Fibroblast of skin of left quadriceps (primary cell): Measurements from ENCODE around the gene NME1.
A peak's percentile ranks its signal among the peaks of the same experiment; 100 is the strongest.
"Not testable (repeated sequence)": the region's sequence is repeated elsewhere in the genome, so short reads cannot be mapped to it uniquely, and the experiment has no call there.

Experiments used
- DNase-seq, 2 experiments: peaks; one replicate each; pipeline ENCODE4 v3.0.0-alpha.2; 2013; ENCODE audit warnings: low read depth in 2 of 2

Gene NME1

DNA sequence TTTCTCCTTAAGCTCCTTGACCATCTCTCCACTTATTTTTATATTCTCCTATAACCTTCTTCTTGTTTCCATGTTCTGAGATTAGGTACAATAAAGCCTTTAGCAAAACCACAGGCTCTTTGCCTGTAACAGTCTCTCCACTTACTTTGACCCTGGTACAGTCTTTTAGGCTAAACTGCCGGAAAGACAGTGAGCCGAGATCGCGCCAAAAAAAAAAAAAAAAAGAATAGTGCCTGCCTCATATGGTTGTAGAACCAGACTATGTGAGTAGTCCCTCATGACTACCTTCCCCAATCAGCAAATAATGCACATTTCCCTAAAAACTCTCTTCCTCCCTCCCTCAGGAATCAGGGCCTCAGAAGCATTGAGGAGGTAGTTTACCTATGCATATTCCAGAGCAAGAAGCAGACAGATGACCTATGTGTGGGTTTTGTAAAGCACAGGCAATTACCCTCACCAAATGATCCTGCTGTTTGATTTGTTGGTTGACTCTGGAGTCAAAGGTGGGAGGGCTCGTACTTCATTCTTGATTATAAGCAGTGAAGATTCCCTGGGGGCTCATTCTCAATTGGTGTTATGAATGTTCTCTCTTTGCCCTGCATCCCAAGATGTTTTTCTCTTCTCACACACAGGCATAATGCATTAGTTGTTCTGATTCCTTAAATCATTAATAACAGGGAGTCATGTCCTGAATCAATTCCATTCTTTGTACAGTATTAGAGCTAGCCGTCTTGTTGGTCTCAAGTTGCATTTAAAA lies 8.9 kb upstream of the NME1 start:
- no peak for DNase-seq

DNA sequence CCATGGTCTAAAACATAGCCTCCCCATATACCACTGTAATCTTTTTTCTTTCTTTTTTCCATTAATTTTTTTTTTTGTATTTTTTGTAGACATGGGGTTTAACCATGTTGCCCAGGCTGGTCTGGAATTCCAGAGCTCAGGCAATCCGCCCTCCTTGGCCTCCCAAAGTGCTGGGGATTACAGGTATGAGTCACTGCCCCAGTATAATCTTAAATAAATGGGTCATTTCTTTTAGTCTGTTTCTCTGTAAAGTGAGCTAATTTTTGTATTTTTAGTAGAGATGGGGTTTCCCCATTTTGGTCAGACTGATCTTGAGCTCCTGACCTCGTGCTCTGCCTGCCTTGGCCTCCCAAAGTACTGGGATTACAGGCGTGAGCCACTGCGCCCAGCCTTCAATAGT lies 5.7 kb upstream of the NME1 start:
- no peak for DNase-seq

DNA sequence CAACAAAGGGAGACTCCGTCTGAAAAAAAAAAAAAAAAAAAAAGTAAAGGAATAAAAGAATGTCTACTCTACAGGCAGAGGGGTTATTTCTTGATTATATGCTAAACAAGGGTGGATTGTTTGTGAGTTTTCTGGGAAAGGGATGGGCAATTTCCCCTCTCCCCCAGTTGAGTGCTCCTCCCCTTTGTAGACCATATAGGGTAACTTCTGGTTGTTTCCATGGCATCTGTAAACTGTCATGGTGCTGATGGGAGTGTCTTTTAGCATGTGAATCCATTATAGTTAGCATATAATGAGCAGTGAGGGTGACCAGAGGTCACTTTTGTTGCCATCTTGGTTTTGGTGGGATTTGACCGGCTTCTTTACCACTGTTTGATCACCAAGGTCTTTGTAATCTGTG lies 4.2 kb upstream of the NME1 start:
- no peak for DNase-seq

DNA sequence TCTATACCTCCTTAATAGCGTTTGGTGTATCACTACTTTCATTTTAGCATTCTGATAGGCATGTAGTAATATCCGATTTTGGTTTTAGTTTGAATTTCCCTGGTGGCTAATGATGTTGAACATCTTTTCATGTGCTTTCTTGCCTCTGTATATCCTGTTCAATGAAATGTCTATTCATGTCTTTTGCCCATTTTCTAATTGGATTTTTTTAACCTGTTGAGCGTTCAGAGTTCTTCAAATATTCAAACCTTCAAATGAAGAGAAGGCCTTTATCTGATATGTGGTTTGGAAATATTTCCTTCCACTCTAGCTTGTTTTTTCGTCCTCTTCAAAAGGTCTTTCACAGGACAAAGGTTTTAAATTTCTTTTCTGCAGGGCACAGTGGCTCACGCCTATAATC lies 2.4 kb upstream of the NME1 start:
- no peak for DNase-seq

GRCh38 chr17:51152766-51153209 lies 571 bp upstream of the NME1 start:
- no peak for DNase-seq

DNA sequence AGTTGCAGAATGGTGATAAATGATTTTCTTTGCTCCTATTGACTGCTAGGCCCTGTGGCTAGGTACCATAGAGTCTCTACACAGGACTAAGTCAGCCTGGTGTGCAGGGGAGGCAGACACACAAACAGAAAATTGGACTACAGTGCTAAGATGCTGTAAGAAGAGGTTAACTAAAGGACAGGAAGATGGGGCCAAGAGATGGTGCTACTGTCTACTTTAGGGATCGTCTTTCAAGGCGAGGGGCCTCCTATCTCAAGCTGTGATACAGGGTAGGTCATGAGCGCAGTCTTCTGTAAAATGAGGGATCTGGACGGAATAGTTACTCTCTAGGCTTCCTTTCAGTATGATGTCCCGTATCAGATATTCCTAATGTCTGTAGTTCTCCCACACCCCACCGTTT lies 817 bp downstream of the NME1 start:
- DNase-seq, result no peak

- DNase-seq, result no peak
Measured at GRCh38 chr17:51155416-51155815, 2.1 kb downstream of the NME1 start.

DNA sequence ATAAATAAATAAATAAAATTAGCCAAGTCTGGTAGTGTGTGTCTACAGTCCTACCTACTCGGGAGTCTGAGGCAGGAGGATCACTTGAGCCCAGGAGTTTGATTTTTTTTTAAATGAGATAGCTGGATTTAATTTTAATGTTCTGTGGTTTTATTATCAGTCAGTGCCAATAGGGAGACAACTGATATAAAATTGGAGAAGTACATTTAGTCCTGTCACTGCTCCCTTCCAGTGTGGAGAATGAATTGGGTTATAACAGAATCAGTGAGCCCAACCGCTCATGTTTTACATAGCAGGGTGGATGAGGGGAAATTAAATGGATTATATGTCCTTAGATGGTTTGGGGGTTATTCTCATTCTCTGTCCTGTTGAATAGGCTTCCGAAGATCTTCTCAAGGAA lies 6.2 kb downstream of the NME1 start:
- DNase-seq, result no peak

DNA sequence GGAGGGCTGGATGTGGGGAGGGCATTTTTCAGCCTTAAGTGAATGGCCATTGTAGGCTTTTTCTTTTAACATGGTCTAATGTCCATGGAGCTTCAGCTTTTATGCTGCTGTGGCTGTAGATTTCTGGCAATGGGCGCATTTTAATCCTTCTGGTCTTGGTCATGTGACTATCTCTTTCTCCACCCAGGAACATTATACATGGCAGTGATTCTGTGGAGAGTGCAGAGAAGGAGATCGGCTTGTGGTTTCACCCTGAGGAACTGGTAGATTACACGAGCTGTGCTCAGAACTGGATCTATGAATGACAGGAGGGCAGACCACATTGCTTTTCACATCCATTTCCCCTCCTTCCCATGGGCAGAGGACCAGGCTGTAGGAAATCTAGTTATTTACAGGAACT lies 8.2 kb downstream of the NME1 start:
- no peak for DNase-seq

DNA sequence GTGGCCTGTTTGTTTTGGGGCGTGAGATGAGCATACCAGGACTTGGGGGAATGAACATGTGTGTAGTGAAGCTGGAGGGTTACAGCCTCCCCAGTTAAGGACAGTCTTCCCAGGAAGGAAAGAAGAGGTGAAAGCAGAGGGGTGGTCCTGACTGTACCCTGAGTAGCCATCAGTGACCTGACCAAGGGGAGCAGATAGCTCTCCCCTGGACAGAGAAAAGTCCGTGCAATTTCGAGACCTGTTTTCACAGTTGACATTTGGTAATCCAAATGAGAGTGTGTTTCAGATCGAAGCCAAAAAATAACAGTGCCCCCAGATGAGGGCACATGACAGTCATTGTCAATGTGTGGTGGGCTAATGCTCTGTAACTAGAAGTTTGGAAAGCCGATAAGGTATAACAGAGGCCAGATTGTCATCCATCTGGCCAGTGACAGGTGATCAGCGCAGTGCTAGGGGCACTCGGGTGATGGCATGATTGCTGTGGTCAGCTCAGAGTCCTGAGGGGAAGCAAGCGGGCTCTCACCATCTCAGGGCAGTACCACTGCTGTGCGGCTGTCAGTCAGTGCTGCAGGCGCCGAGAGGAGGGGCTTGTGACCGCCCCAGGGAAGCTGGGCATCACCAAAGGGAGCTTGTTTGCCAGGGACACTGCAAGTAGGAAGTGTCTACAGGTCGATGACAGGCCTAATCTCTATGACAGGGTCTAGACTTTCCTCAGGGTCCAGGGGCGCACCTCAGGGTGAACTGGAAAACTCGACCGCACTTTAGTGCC lies 11.7 kb downstream of the NME1 start:
- DNase-seq, result no peak

DNA sequence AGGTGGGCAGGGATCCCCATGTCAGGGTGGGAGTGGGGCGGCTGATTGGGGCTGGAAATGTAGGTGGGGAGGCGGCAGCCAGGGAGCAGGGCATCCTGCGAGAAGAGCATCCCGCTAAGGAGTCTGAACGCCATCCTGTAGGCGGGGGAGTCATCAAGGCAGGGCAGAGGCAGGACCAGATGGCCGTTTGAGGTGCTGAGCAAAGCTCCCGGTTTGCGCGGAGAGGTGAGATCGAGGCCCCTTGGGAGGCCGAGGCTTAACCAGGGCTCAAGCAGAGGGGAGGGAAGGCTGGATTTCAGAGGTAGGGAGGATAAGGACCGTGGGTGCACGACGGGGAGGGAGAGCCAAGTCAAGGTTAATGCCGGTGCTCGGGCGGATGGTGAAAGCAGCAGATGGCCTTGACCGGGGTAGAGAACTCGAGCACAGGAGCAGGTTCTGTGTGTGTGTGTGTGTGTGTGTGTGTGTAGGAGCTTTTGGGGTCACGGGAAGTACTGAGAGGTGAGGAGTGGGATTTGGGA lies 12.4 kb downstream of the NME1 start:
- DNase-seq, result no peak

GRCh38 chr17:51166198-51166986 lies 13.0 kb downstream of the NME1 start, which contains the start of gene NME2:
Gene NME2 (plus strand): TSS chr17:51166411. CDS start chr17:51166831, 420 bp downstream.
- peak; percentile 57 for DNase-seq

- DNase-seq, result no peak
Measured at GRCh38 chr17:51166987-51167931, 13.9 kb downstream of the NME1 start.

GRCh38 chr17:51169340-51169739 lies 16.0 kb downstream of the NME1 start:
- DNase-seq, result no peak

GRCh38 chr17:51170736-51171135 lies 17.4 kb downstream of the NME1 start:
- no peak for DNase-seq

- not testable (repeated sequence) for DNase-seq
Measured at GRCh38 chr17:51172030-51172429, 18.7 kb downstream of the NME1 start.

DNA sequence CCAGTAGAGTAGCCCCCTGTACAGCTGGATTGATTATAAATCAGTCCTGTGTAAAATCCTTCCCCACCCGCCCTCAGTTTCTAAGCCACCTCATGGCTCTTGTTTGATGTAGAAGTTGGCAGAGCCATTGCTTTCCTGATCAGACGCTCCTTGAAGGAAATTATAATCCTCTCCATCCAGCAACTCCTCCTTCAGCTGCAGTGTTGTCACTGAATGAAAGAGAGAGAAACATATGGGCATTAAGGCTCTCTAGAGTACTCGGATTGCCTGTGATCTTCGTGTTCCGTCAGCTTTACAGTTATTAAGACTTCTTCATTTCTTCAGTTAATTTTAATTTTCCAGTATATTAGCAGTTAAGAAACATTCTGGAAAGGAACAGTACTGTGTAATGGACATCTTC lies 27.1 kb downstream of the NME1 start:
- no peak for DNase-seq

- no peak for DNase-seq
Measured at GRCh38 chr17:51184124-51184523, 30.8 kb downstream of the NME1 start.

DNA sequence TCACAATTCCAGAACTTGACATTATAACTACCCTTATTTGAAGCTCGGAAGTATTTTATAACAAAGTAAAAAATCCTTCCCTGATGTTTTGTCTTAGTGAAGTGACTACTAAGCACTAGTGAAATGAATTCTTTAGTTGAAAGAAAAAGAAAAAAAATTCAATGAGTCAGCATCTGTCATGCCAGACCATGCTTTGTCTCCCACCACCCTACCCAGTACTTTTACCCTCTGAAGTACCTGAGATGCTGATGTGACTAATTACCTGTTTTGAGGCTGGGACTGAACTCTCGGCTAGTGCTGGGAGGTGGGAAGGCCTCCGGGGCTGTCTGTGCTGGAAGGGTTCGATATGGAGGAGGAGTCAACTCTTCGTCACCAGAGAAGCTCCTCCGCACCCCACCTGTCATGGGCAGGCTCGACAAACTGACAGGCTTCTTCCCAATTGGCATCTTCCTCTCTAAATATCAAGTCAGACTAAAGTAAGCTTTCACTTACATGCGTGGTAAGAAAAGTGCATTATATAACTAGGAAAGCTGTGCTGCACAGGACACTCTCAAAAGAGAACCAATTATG lies 32.5 kb downstream of the NME1 start:
- DNase-seq, result no peak

- DNase-seq, result no peak
Measured at GRCh38 chr17:51188271-51188833, 35.0 kb downstream of the NME1 start.
